Measurements from ENCODE around the gene ESRRB. TPM values are rescaled to one million over a fixed set of nuclear protein-coding genes. Genes with fewer than 3 reads are reported as not detected.

Gene ESRRB
- total RNA-seq, 1 experiment from 2014 or later: not detected

GRCh38 chr14:76407449-76408150 lies 31.7 kb downstream of the ESRRB start:
- TF ChIP-seq EZH2 (IDR thresholded peaks at IDR 0.05; ENCODE audit: low read depth) (no peak), CTCF (conservative IDR thresholded peaks at IDR 0.05) (no peak)
- BruUV-seq (replicated peaks): no TSS peak
- ChIA-PET CTCF (no interaction called here), POLR2A (ENCODE audit: unreplicated experiment) (no interaction called here)
- H3K27me3 ChIP-seq (ENCODE audit: insufficient read depth, low read depth): peaks cover 98% of the 10 kb centered on the region
- H3K9me2 ChIP-seq (ENCODE audit: insufficient read depth): no peaks in the 10 kb centered on the region
- H3K4me2 ChIP-seq: no peak overlapping the region
- no peaks in the 10 kb centered on the region for H3K4me1 ChIP-seq (replicated peaks; ENCODE audit: insufficient read depth)
- no peaks in the 10 kb centered on the region for H4K20me1 ChIP-seq (ENCODE audit: insufficient read depth)
- H3K79me2 ChIP-seq (ENCODE audit: low read depth): no peaks in the 10 kb centered on the region
- intact Hi-C loops (cut with micrococcal nuclease; ENCODE audit: unreplicated experiment): loop anchor here (1.0 kb wide), 1 partner anchor 11 kb away; no protein-coding TSS in a partner anchor
- no peak for DNase-seq
- no peak overlapping the region for H2AFZ ChIP-seq
- H3K36me3 ChIP-seq (ENCODE audit: low read depth): no peaks in the 10 kb centered on the region
- H3K9me3 ChIP-seq (ENCODE audit: insufficient read depth, low read depth): no peaks in the 10 kb centered on the region
- no peaks in the 10 kb centered on the region for H3F3A ChIP-seq (ENCODE audit: insufficient read depth, low read depth)
- H3K4me3 ChIP-seq: no peak overlapping the region
- no peak overlapping the region for H3K27ac ChIP-seq

DNA sequence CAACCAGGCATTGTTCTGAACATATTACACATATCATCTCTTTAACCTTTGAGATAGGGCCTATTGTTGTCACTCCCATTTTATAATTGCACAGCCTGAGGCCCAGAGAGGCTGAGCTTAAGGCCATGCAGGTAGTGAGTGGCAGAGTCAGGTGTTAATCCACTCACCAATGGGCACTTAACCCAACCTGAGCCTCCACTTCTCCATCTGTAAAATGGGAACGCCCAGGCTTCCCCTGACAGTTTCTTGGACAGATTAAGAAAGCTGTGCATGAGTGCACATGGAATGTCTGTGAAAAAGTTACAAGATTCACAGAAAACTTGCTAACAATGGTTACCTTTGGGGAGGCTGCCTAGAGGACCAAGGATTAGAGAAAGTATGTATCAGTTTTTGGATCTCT lies 32.9 kb downstream of the ESRRB start:
- TF ChIP-seq EZH2 (IDR thresholded peaks at IDR 0.05; ENCODE audit: low read depth) (no peak), CTCF (conservative IDR thresholded peaks at IDR 0.05) (no peak)
- no peaks in the 10 kb centered on the region for H3K4me1 ChIP-seq (replicated peaks; ENCODE audit: insufficient read depth)
- no peaks in the 10 kb centered on the region for H4K20me1 ChIP-seq (ENCODE audit: insufficient read depth)
- intact Hi-C loops (cut with micrococcal nuclease; ENCODE audit: unreplicated experiment): no loop called here
- H3K4me3 ChIP-seq: no peak overlapping the region
- no peak overlapping the region for H3K27ac ChIP-seq
- BruUV-seq (replicated peaks): no TSS peak
- ChIA-PET CTCF (interaction anchor here (0.6 kb wide), 1 partner anchor 178 kb away, joined by 7 read pairs; no protein-coding TSS in a partner anchor), POLR2A (ENCODE audit: unreplicated experiment) (no interaction called here)
- no peaks in the 10 kb centered on the region for H3K9me2 ChIP-seq (ENCODE audit: insufficient read depth)
- no peaks in the 10 kb centered on the region for H3K36me3 ChIP-seq (ENCODE audit: low read depth)
- H3K9me3 ChIP-seq (ENCODE audit: insufficient read depth, low read depth): no peaks in the 10 kb centered on the region
- H3K4me2 ChIP-seq: no peak overlapping the region
- H3K79me2 ChIP-seq (ENCODE audit: low read depth): no peaks in the 10 kb centered on the region
- H2AFZ ChIP-seq: no peak overlapping the region
- H3K27me3 ChIP-seq (ENCODE audit: insufficient read depth, low read depth): peaks cover 95% of the 10 kb centered on the region
- H3F3A ChIP-seq (ENCODE audit: insufficient read depth, low read depth): no peaks in the 10 kb centered on the region
- no peak for DNase-seq

GRCh38 chr14:76412501-76412900 lies 36.6 kb downstream of the ESRRB start:
- Histone ChIP-seq H3F3A (ENCODE audit: insufficient read depth, low read depth) (no peaks in the 10 kb centered on the region), H4K20me1 (ENCODE audit: insufficient read depth) (no peaks in the 10 kb centered on the region), H3K79me2 (ENCODE audit: low read depth) (no peaks in the 10 kb centered on the region), H3K36me3 (ENCODE audit: low read depth) (no peaks in the 10 kb centered on the region), H3K4me3 (no peak overlapping the region), H3K4me1 (replicated peaks; ENCODE audit: insufficient read depth) (no peaks in the 10 kb centered on the region), H3K4me2 (no peak overlapping the region), H3K27me3 (ENCODE audit: insufficient read depth, low read depth) (peaks cover 94% of the 10 kb centered on the region), H3K9me2 (ENCODE audit: insufficient read depth) (no peaks in the 10 kb centered on the region), H3K9me3 (ENCODE audit: insufficient read depth, low read depth) (no peaks in the 10 kb centered on the region), H3K27ac (no peak overlapping the region), H2AFZ (no peak overlapping the region)
- no peak for TF ChIP-seq EZH2 (IDR thresholded peaks at IDR 0.05; ENCODE audit: low read depth)
- TF ChIP-seq CTCF (conservative IDR thresholded peaks at IDR 0.05): no peak
- intact Hi-C loops (cut with micrococcal nuclease; ENCODE audit: unreplicated experiment): no loop called here
- BruUV-seq (replicated peaks): no TSS peak
- ChIA-PET POLR2A (ENCODE audit: unreplicated experiment) (interaction anchor here (0.6 kb wide), 1 partner anchor 427 kb away, joined by 4 read pairs; the partner anchor contains the start of gene IFT43), CTCF (no interaction called here)
- no peak for DNase-seq
